ENCODE measurements around the gene OTUB2. TPM values are rescaled to one million over a fixed set of nuclear protein-coding genes. Genes with fewer than 3 reads are reported as not detected.

The OTUB2 gene
- polyA plus RNA-seq, 1 experiment, result 1.1 TPM

GRCh38 chr14:94089479-94089878, 63.3 kb downstream of the OTUB2 start:
- no peak for TF ChIP-seq CTCF (IDR thresholded peaks at IDR 0.05; ENCODE audit: insufficient read depth, low read depth, low read length)
- CTCF ChIA-PET, result interaction anchor here (2.5 kb wide), 1 partner anchor 8 kb away, joined by 9 read pairs; the partner anchor contains the start of genes DDX24 and IFI27L1
- DNase-seq (ENCODE audit: low read depth), result no peak
- POLR2A ChIA-PET, result no interaction called here
- H3K36me3 ChIP-seq (ENCODE audit: control insufficient read depth, insufficient read depth, low read length), result no peaks in the 10 kb centered on the region
- H3K27me3 ChIP-seq (ENCODE audit: control insufficient read depth, insufficient read depth, low read length), result no peaks in the 10 kb centered on the region
- H3K4me3 ChIP-seq (ENCODE audit: low read depth, low read length), result no peak overlapping the region

GRCh38 chr14:94093418-94093817, 67.3 kb downstream of the OTUB2 start:
- Histone ChIP-seq H3K4me3 (ENCODE audit: low read depth, low read length) (no peak overlapping the region), H3K27me3 (ENCODE audit: control insufficient read depth, insufficient read depth, low read length) (no peaks in the 10 kb centered on the region), H3K36me3 (ENCODE audit: control insufficient read depth, insufficient read depth, low read length) (no peaks in the 10 kb centered on the region)
- POLR2A ChIA-PET, result no interaction called here
- no peak for DNase-seq (ENCODE audit: low read depth)
- CTCF ChIA-PET, result interaction anchor here (0.8 kb wide), 1 partner anchor 38 kb away, joined by 3 read pairs; no protein-coding TSS in a partner anchor
- TF ChIP-seq CTCF (IDR thresholded peaks at IDR 0.05; ENCODE audit: insufficient read depth, low read depth, low read length), result no peak

DNA sequence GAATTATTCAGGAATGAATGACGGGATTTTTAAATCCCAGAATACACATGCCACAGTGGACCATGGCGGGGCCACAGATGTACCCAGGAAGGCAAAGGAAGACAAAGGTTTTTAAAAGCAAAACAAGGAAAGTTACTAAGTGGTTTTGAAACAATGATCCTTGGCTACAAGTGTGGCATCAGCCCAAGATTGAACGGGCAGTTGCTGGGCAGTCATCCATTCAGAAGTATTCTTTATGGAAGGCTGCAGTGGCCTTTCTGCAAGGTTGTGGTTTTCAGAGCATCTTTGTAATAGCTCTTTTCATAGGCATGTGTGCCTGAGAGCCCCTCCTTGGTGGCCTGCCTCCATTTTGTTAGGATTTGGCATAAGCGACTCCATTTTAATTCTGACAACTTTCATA, 71.0 kb downstream of the OTUB2 start:
- H3K4me3 ChIP-seq (ENCODE audit: low read depth, low read length), result no peak overlapping the region
- ChIA-PET CTCF (interaction anchor here (1.0 to 1.7 kb wide), 2 partner anchors 14 to 61 kb away, joined by 3 to 5 read pairs; no protein-coding TSS in a partner anchor), POLR2A (no interaction called here)
- no peaks in the 10 kb centered on the region for H3K36me3 ChIP-seq (ENCODE audit: control insufficient read depth, insufficient read depth, low read length)
- no peak for TF ChIP-seq CTCF (IDR thresholded peaks at IDR 0.05; ENCODE audit: insufficient read depth, low read depth, low read length)
- H3K27me3 ChIP-seq (ENCODE audit: control insufficient read depth, insufficient read depth, low read length), result no peaks in the 10 kb centered on the region
- no peak for DNase-seq (ENCODE audit: low read depth)

Other genes with a start within 250 kb of the OTUB2 start
- gene PRIMA1, start 237.9 kb upstream of the OTUB2 start, polyA plus RNA-seq (2011; rRNA removed), result not detected in 2 replicates
- gene FAM181A, start 99.0 kb upstream of the OTUB2 start, polyA plus RNA-seq (2011; rRNA removed), result not detected in 2 replicates
- gene ASB2, start 49.8 kb upstream of the OTUB2 start, polyA plus RNA-seq (2011; rRNA removed), result 0.06 TPM in 2 replicates
- gene CCDC197, start 29.0 kb upstream of the OTUB2 start, polyA plus RNA-seq (2011; rRNA removed), result not detected in 2 replicates
- gene DDX24, start 54.9 kb downstream of the OTUB2 start, polyA plus RNA-seq (2011; rRNA removed), result 147 and 167 TPM in 2 replicates
- 16.6 and 18.6 TPM in 2 replicates for gene IFI27L1, start 55.0 kb downstream of the OTUB2 start, polyA plus RNA-seq (2011; rRNA removed)
- 4.1 and 6.5 TPM in 2 replicates for gene IFI27, start 84.4 kb downstream of the OTUB2 start, polyA plus RNA-seq (2011; rRNA removed)
- gene IFI27L2, start 103.3 kb downstream of the OTUB2 start, polyA plus RNA-seq (2011; rRNA removed), result 122 and 201 TPM in 2 replicates
- gene PPP4R4, start 148.0 kb downstream of the OTUB2 start, polyA plus RNA-seq (2011; rRNA removed), result 0.37 and 0.39 TPM in 2 replicates

Data from BJ (cell line).